SK-N-SH (cell line): Measurements from ENCODE around the gene LRSAM1.

ENCODE experiments used
- CTCF ChIP-seq: fragments of 200-600 bp; sonication (generic); IDR thresholded peaks from 2 replicates; pipeline ENCODE4 v1.6.1; 2017; ENCODE audit warnings: antibody characterized with exemption, mild to moderate bottlenecking, moderate library complexity
- EZH2phosphoT487 ChIP-seq: fragments of 200-600 bp; sonication (generic); IDR thresholded peaks from 2 replicates; pipeline ENCODE4 v1.6.1; 2017; ENCODE audit warnings: low read depth, mixed run types, mild to moderate bottlenecking, antibody characterized with exemption, moderate library complexity, borderline replicate concordance
- FOXJ3 ChIP-seq: sonication (generic); formaldehyde crosslinking; IDR thresholded peaks from 2 replicates; pipeline ENCODE4 v1.5.1; 2020; ENCODE audit warnings: mild to moderate bottlenecking, missing genetic modification reagents
- POLR2AphosphoS5 ChIP-seq: IDR thresholded peaks from 2 replicates; pipeline ENCODE4 v1.6.1; 2012; ENCODE audit warnings: low read depth, low read length
- RAD21 ChIP-seq: IDR thresholded peaks from 2 replicates; pipeline ENCODE4 v1.6.1; 2012; ENCODE audit warnings: mild to moderate bottlenecking, low read length
- RFX5 ChIP-seq: IDR thresholded peaks from 2 replicates; pipeline ENCODE4 v1.6.1; 2012; ENCODE audit warnings: mild to moderate bottlenecking, improper control_type of control experiment, low read length
- USF2 ChIP-seq: fragments of 150-350 bp; IDR thresholded peaks from 2 replicates; pipeline ENCODE4 v1.6.1; 2017; ENCODE audit warnings: antibody characterized with exemption, low read length, low read depth, borderline replicate concordance

- TF ChIP-seq EZH2phosphoT487 (no peak), CTCF (no peak), RAD21 (no peak), RFX5 (no peak), FOXJ3 (CRISPR knock-in tag) (no peak), USF2 (no peak), POLR2AphosphoS5 (no peak)
Observed at GRCh38 chr9:127504887-127505251, 53.6 kb downstream of the LRSAM1 start.
